Measurements from ENCODE around the gene SLC16A12. TPM values are rescaled to one million over a fixed set of nuclear protein-coding genes. Genes with fewer than 3 reads are reported as not detected.
A peak's percentile ranks its signal among the peaks of the same experiment; 100 is the strongest.
"Not testable (repeated sequence)": the region's sequence is repeated elsewhere in the genome, so short reads cannot be mapped to it uniquely, and the experiment has no call there.

Gene SLC16A12
- total RNA-seq, 1 donor from 2014 or later = not detected

DNA sequence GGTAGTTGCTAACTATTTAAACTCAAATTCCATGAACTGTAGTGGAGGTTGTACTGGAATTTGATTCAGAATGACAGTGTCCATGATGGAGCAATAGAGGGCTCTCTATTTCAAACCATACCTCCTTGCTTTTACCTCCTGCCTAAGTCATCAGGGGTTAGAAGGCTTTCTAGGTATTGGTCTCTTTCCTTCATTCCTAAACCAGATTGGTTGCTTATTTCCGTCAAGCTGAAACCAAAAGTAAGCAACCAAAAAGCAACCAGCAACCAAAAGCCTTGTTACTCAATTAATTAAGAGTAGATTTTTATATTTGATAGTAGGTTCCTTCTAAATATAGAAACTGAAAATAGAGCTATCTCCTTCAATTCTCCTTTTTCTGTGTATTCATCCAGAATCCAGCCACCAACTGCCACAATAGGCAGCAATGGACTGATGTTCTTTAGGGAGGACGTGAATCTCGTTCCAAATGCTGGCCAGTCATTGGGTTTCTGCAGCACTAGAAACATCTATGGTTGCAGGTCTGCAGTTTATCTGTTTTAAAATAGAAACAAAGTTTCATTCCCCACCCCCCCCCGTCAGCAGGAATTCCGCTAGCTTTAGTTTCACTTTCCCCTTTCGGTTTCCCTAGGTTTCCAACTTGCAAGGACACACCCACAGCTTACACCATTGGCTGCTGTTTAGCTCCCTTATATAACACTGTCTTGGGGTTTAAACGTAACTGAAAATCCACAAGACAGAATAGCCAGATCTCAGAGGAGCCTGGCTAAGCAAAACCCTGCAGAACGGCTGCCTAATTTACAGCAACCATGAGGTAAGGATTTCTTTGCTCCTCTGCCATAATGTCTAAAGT is 143.3 kb downstream of the SLC16A12 start, which contains the start of gene IFIT1:
Gene IFIT1, plus strand, starts transcription at position 717 of the 850 bp plus-strand sequence. Its CDS starts 90 bp downstream, at position 807.
- peak; percentile 70 to 72 for DNase-seq (ENCODE audit: low read depth in 2 of 2)

DNA sequence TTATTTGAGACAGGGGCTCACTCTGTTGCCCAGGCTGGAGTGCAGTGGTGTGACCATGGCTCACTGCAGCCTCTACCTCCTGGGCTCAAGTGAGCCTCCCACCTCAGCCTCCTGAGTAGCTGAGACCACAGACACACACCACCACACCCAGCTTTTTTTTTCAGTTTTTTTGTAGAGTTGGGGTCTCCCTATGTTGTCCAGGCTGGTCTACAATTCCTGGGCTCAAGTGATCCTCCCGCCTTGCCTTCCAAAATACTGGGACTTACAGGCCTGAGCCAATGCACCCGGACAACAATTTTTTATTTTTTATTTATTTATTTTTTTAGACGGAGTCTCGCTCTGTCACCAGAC is 144.2 kb downstream of the SLC16A12 start:
- not testable (repeated sequence) for DNase-seq (ENCODE audit: low read depth in 2 of 2)

DNA sequence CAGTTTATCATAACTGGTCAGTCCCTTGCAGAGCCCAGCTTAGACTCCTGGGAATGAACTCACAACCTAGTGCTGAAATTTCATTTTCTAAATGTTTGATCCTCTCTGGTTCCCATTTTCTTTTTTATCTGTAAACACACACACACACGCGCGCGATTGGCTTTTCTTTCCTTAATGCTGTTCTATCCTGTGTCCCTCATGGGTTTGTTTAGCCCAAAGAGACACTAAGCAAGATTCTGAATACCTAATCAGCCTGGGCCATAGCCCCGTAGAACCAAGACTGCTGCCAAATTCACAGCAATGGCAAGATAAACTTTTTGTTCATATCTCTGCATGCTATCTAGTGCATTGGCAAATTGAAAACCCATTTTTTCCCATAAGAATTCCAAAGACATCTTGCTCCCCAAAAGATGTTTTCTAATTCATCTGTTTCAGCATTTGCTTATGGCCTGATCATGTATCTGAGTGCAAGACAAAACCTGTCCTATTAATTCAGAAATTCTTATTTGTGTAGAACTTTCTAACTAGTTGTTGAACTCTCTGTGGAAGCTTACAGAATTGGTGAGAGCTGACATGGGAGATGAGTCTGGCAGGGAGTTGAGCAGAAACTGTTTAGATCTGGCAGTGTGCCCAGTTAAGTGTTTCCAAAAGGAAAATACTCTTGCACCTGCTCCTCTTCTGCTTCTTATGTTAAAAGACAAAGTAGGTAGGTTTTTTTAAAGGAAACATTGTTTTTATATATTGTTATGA is 144.7 kb downstream of the SLC16A12 start:
- peak in 1 of 2 donors; percentile 14 for DNase-seq (ENCODE audit: low read depth in 2 of 2)

DNA sequence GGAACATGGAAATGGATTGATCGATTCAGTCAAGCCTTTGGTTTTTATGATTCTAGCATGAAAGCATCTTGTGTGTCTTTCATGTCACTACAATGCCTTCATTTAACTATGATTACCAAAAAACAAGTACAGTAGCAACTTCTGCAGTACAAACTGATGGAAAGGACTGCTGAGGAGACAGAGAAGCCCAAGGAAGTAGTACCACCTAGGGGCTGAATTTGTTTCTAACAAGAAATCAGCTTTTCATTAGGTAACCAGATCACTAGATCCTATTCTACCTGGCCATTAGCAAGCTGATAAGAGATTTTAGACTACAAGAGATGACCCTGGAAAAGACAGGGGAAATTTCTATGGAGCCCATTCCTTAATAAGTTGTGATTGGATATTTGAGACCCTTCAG is 146.1 kb downstream of the SLC16A12 start:
- DNase-seq (ENCODE audit: low read depth in 2 of 2) = peak in 1 of 2 donors; percentile 36

DNA sequence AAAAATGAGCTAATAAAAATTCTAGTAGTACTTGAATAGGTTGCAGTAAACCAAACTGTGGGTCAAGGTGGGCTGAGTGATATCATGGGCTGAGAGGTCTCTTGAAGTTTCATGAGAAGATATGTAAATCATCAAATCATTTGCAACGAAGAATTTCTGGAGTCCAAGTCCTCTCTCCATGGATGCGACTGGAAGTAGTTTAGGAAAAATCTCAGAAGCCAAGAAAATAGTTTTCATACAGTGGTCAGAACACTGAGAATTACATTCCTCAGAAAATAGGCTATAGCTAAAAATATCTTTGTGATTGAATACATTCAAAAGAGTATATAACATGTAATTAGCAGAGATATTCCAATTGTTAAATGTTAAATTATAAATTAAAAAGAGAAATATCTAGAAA is 146.6 kb downstream of the SLC16A12 start:
- no peak for DNase-seq (ENCODE audit: low read depth in 2 of 2)

DNA sequence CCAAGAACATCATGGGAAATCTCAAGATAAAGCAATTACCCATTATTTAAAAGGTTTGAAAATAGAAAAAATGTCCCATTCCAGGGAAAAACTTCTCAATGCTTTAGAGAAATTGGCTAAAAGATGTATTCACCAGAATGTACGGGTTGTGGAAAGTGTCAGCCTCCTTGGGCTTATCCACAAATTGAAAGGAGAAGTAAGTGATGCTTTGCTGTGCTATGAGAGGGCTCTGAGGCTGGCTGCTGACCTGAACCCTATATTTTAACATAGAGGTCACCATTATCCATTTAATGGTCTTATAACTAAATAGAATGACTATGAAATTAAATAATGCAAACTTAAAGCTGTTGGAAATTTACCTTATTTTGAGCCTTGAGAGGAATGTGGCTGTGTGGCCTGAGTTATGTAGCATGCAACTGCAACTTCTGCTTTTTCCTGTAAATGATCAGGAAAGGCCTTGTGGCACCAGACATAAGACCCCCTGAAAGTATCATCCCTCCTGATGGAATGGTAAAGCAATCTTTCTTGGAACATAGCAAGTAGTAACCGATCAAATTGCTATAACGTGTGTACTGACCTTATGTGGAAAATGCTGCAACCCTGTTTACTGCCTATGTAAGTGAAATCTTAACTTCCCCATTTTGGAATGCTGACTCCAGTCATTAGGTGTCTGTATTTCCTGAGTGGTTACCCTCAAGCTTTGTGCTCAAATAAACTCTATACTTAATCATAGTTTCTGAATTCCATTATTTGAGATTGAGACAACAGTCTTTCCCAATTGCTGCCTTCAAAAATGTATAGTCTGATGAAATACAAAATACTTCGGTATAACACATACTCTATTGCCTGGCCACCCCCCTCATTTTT is 150.7 kb downstream of the SLC16A12 start:
- DNase-seq (ENCODE audit: low read depth in 2 of 2) = no peak

DNA sequence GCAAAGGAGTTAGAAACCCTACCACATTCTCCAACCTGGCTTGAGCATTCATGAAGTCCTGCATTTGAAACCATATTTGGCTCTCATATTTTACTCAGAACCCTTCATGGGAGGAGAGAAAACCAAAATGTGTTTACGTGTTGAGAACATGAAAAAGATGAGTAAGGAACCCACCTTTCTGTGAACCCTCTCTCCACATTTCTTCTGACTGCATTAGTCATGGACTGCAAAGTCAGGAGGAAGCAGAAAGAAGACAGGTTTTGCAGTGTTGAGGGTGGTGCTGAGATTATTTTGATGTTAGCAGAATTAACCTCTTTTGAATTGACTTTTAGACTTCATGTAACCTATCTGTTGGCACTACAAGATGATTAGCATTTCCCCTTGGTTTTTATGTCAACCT is 152.6 kb downstream of the SLC16A12 start:
- no peak for DNase-seq (ENCODE audit: low read depth in 2 of 2)

Other genes starting within 250 kb of the SLC16A12 start
- 6.5 and 27.3 TPM in 2 replicates for gene IFIT2, start 233.5 kb downstream of the SLC16A12 start, total RNA-seq
- gene IFIT3, start 207.6 kb downstream of the SLC16A12 start, total RNA-seq = 7.3 and 15.7 TPM in 2 replicates
- not detected in 2 replicates for gene IFIT1B, start 157.5 kb downstream of the SLC16A12 start, total RNA-seq
- 1.0 and 1.8 TPM in 2 replicates for gene IFIT1, start 143.0 kb downstream of the SLC16A12 start, total RNA-seq
- 5.9 and 16.9 TPM in 2 replicates for gene IFIT5, start 121.0 kb downstream of the SLC16A12 start, total RNA-seq
- gene PANK1, start 109.6 kb upstream of the SLC16A12 start, total RNA-seq = 2.3 and 3.7 TPM in 2 replicates
- 3.0 and 7.3 TPM in 2 replicates for gene KIF20B, start 166.0 kb upstream of the SLC16A12 start, total RNA-seq